K562 (cell line): ENCODE measurements around the gene USP10. TPM values are rescaled to one million over a fixed set of nuclear protein-coding genes. Genes with fewer than 3 reads are reported as not detected.

Experiments
- ATAC-seq: fragments of 200-7000 bp; cut with Tn5 transposase; 3 replicates; pipeline ENCODE4 v1.9.1; 2020; ENCODE audit warnings: moderate library complexity
- BruUV-seq: library from RNA; stranded (reverse); fragments of 400-500 nt; replicated peaks from 2 replicates; lab custom pipeline; 2021; lab: Mats Ljungman, UMichigan
- CTCF ChIA-PET: fragments of 300-600 bp; formaldehyde crosslinking; extraction: SDS; loops from one replicate; lab custom pipeline; 2021; ENCODE audit warnings: low intra/inter-chr PET ratio; lab: Yijun Ruan, JAX
- POLR2A ChIA-PET: fragments of 300-600, 350-650 bp; sonication (Branson Sonifier 250); formaldehyde crosslinking; extraction: SDS; loops from one replicate; lab custom pipeline; 2021; ENCODE audit warnings: antibody characterized with exemption, inconsistent platforms; lab: Yijun Ruan, JAX
- DNase-seq, 4 experiments: peaks; one replicate each; pipeline versions ENCODE4 v3.0.0 to v3.0.0-alpha.2; 2011 to 2018; ENCODE audit warnings: low spot score in 3 of 4, mixed read lengths in 3 of 4; ENCODE audit errors: extremely low read depth in 1 of 4
- FAIRE-seq: peaks from 2 replicates; lab custom pipeline; 2011; peaks lifted over from hg19 to GRCh38; lab: Jason Lieb, UNC
- H2AFZ ChIP-seq: 2 replicates; pipeline ENCODE4 v1.6.0; 2011; ENCODE audit warnings: low read depth, low read length, control low read depth, inconsistent platforms
- H3K27ac ChIP-seq: fragments of 200-600 bp; 3 replicates; pipeline ENCODE4 v1.8.0; 2011; ENCODE audit warnings: low read depth, mild to moderate bottlenecking, control low read depth, inconsistent platforms, low read length, moderate library complexity, mixed read lengths; ENCODE audit errors: extremely low read depth
- H3K27me3 ChIP-seq, 2 experiments: fragments of 300-600 bp in 1 of 2; 2 replicates in 1 of 2; 3 replicates in 1 of 2; pipeline versions ENCODE4 v1.6.0 to v1.8.0; 2011; ENCODE audit warnings: inconsistent platforms in 2 of 2, low read length in 2 of 2, mild to moderate bottlenecking in 1 of 2, mixed read lengths in 1 of 2, moderate library complexity in 1 of 2; ENCODE audit not compliant: control insufficient read depth in 2 of 2, insufficient read depth in 2 of 2
- H3K36me3 ChIP-seq: fragments of 300-600 bp; 3 replicates; pipeline ENCODE4 v1.8.0; 2011; ENCODE audit warnings: mild to moderate bottlenecking, low read length, inconsistent platforms; ENCODE audit not compliant: control insufficient read depth, insufficient read depth
- H3K4me1 ChIP-seq, 2 experiments: fragments of 200-600 bp in 1 of 2; replicated peaks in 1 of 2; 2 replicates in 1 of 2; 3 replicates in 1 of 2; pipeline versions ENCODE4 v1.5.1 to v1.8.0; 2011; ENCODE audit warnings: inconsistent platforms in 2 of 2, low read length in 2 of 2, mild to moderate bottlenecking in 1 of 2, mixed read lengths in 1 of 2, moderate library complexity in 1 of 2; ENCODE audit not compliant: control insufficient read depth in 2 of 2, insufficient read depth in 2 of 2
- H3K4me2 ChIP-seq: 2 replicates; pipeline ENCODE4 v1.6.1; 2011; ENCODE audit warnings: low read length, control low read depth, inconsistent platforms, mixed read lengths; ENCODE audit not compliant: insufficient read depth
- H3K4me3 ChIP-seq: fragments of 200-600 bp; sonication (generic), shearing (Covaris generic); 2 replicates; pipeline ENCODE4 v1.5.1; 2016; ENCODE audit warnings: control low read depth, inconsistent platforms
- H3K79me2 ChIP-seq: fragments of 200-600 bp; 3 replicates; pipeline ENCODE4 v1.8.0; 2011; ENCODE audit warnings: low read length, inconsistent platforms; ENCODE audit not compliant: control insufficient read depth, insufficient read depth
- H3K9ac ChIP-seq, 2 experiments: 2 replicates each; pipeline versions ENCODE4 v1.6.0 to v1.6.1; 2011; ENCODE audit warnings: low read depth in 2 of 2, low read length in 2 of 2, control low read depth in 1 of 2, inconsistent platforms in 1 of 2, mild to moderate bottlenecking in 1 of 2, mixed read lengths in 1 of 2; ENCODE audit not compliant: insufficient read depth in 1 of 2
- H3K9me1 ChIP-seq: one replicate; pipeline ENCODE4 v1.6.0; 2011; ENCODE audit warnings: inconsistent platforms, mild to moderate bottlenecking, low read length, moderate library complexity; ENCODE audit not compliant: control insufficient read depth, insufficient read depth
- H3K9me3 ChIP-seq: replicated peaks from 2 replicates; pipeline ENCODE4 v1.5.1; 2011; ENCODE audit warnings: low read depth, low read length, inconsistent platforms; ENCODE audit not compliant: control insufficient read depth, insufficient read depth
- H4K20me1 ChIP-seq: replicated peaks from 2 replicates; pipeline ENCODE4 v1.6.1; 2011; ENCODE audit warnings: low read length, inconsistent platforms, mixed read lengths; ENCODE audit not compliant: control insufficient read depth, insufficient read depth
- ARNT ChIP-seq, 2 experiments: fragments of 450-650 bp; IDR thresholded peaks; 2 replicates each; pipeline ENCODE4 v1.6.1; 2016; ENCODE audit warnings: mild to moderate bottlenecking in 1 of 2
- CBFA2T3 ChIP-seq: fragments of 450-650 bp; IDR thresholded peaks from 2 replicates; pipeline ENCODE4 v1.6.1; 2017
- CEBPG ChIP-seq, 3 experiments: fragments of 200-800 bp in 1 of 3; sonication (Bioruptor generic) in 1 of 3; sonication (generic) in 1 of 3; formaldehyde crosslinking in 1 of 3; IDR thresholded peaks in 2 of 3; conservative IDR thresholded peaks in 1 of 3; 2 replicates each; pipeline versions ENCODE4 v1.6.1 to v1.8.0; 2016 to 2022; ENCODE audit warnings: missing compliant biosample characterization in 2 of 3, missing genetic modification characterization in 2 of 3, mild to moderate bottlenecking in 1 of 3, missing genetic modification reagents in 1 of 3
- CSDE1 ChIP-seq, 2 experiments: fragments of 450-650 bp; IDR thresholded peaks; 2 replicates each; pipeline ENCODE4 v1.6.1; 2016; ENCODE audit warnings: mild to moderate bottlenecking in 1 of 2
- DIDO1 ChIP-seq: fragments of 450-650 bp; IDR thresholded peaks from 2 replicates; pipeline ENCODE4 v1.6.1; 2016; ENCODE audit warnings: low read depth, missing biosample characterization, missing genetic modification characterization
- EZH2 ChIP-seq: IDR thresholded peaks from 2 replicates; pipeline ENCODE4 v1.6.1; 2012; ENCODE audit warnings: low read depth, mild to moderate bottlenecking, inconsistent platforms, low read length, borderline replicate concordance
- FOXK2 ChIP-seq, 2 experiments: fragments of 450-650 bp; IDR thresholded peaks in 1 of 2; conservative IDR thresholded peaks in 1 of 2; 2 replicates each; pipeline ENCODE4 v1.6.1; 2016; ENCODE audit warnings: low read depth in 2 of 2, mild to moderate bottlenecking in 1 of 2
- HLTF ChIP-seq: fragments of 450-650 bp; IDR thresholded peaks from 2 replicates; pipeline ENCODE4 v1.6.1; 2016
- KAT7 ChIP-seq: sonication (generic); formaldehyde crosslinking; IDR thresholded peaks from 2 replicates; pipeline ENCODE4 v1.8.0; 2022; ENCODE audit warnings: missing genetic modification reagents, mild to moderate bottlenecking, borderline replicate concordance
- KDM5B ChIP-seq: fragments of 200-600 bp; sonication (generic); IDR thresholded peaks from 2 replicates; pipeline ENCODE4 v1.6.1; 2012; ENCODE audit warnings: low read depth, mild to moderate bottlenecking, moderate library complexity, low read length, control low read depth, inconsistent platforms; ENCODE audit not compliant: insufficient replicate concordance
- NCOR1 ChIP-seq: fragments of 450-650 bp; IDR thresholded peaks from 2 replicates; pipeline ENCODE4 v1.6.1; 2016; ENCODE audit warnings: mild to moderate bottlenecking, moderate library complexity
- RFX7 ChIP-seq: fragments of 250-450 bp; sonication (Bioruptor Pico); IDR thresholded peaks from 2 replicates; pipeline ENCODE4 v1.5.1; 2021; ENCODE audit warnings: mild to moderate bottlenecking
- RNF2 ChIP-seq: sonication (generic); IDR thresholded peaks from 2 replicates; pipeline ENCODE4 v1.6.1; 2016
- SMARCA4 ChIP-seq: fragments of 450-650 bp; IDR thresholded peaks from 2 replicates; pipeline ENCODE4 v1.6.1; 2016
- TCF3 ChIP-seq: sonication (generic); formaldehyde crosslinking; IDR thresholded peaks from 2 replicates; pipeline ENCODE4 v1.4.0; 2020; ENCODE audit warnings: mild to moderate bottlenecking, missing genetic modification reagents
- XRCC5 ChIP-seq: fragments of 200-400 bp; formaldehyde crosslinking; IDR thresholded peaks from 2 replicates; pipeline ENCODE4 v1.6.1; 2017; ENCODE audit warnings: low read depth, mild to moderate bottlenecking, low read length
- ZNF586 ChIP-seq: fragments of 450-650 bp; formaldehyde crosslinking; conservative IDR thresholded peaks from 2 replicates; pipeline ENCODE4 v1.4.0; 2020; ENCODE audit warnings: mild to moderate bottlenecking, moderate library complexity
- WGBS: fragments of 100-300 bp; shearing (Covaris generic); methylation state at CpG from one replicate; pipeline ENCODE4 v1.1.6; 2016; ENCODE audit warnings: low coverage, mixed read lengths; ENCODE audit not compliant: insufficient coverage; ENCODE audit errors: missing lambda C conversion rate; 5-methylcytosine and 5-hydroxymethylcytosine counted together
- in situ Hi-C: fragments of 300-500 bp; cut with MboI; formaldehyde crosslinking; loops from 4 replicates; pipeline ENCODE4 v1.15.0; 2018; ENCODE audit warnings: inconsistent platforms, mixed read lengths
- intact Hi-C: fragments of 100-400 bp; cut with micrococcal nuclease; formaldehyde crosslinking; loops from 2 replicates; pipeline ENCODE4 v1.14.2; 2022
- polyA plus RNA-seq, 8 experiments: library from polyadenylated mRNA; depleted of rRNA in 4 of 8; stranded (reverse) in 5 of 8; unstranded in 3 of 8; fragments of >200 nt; fragmentation: Nextera tagmentation in 2 of 8; fragmentation: Illumina TruSeq in 1 of 8; extraction: Ambion mirVana in 2 of 8; extraction: Trizol in 1 of 8; gene quantifications; 2 replicates each; pipeline versions ENCODE4 v1.2.1 to v1.2.3, GENCODE V29; 2011 to 2014; ENCODE audit warnings: inconsistent platforms in 1 of 8, missing spikeins in 1 of 8
- total RNA-seq, 7 experiments: library from RNA; depleted of rRNA in 6 of 7; stranded (reverse); fragments of >200 nt in 6 of 7; fragmentation: Illumina TruSeq in 2 of 7; extraction: Trizol in 2 of 7; gene quantifications; 2 replicates each; pipeline versions ENCODE4 v1.2.1 to v1.2.3, GENCODE V29; 2011 to 2021; ENCODE audit warnings: low replicate concordance in 1 of 7
- TF ChIP-seq, protein P1 (sequence below): fragments of 450-650 bp; formaldehyde crosslinking; IDR thresholded peaks from 2 replicates; pipeline ENCODE4 v1.4.0; 2022; ENCODE audit warnings: mild to moderate bottlenecking, moderate library complexity
- TF ChIP-seq, protein P2 (sequence below): fragments of 250-450 bp; sonication (Bioruptor Pico); IDR thresholded peaks from 2 replicates; pipeline ENCODE4 v1.4.0; 2020; ENCODE audit warnings: mild to moderate bottlenecking, moderate library complexity

Gene USP10
- total and polyA plus RNA-seq, 9 of the 15 experiments (the other 6 are each of a cell fraction or from before 2014, with no cell fraction given): 61.7 to 197 (median 116) TPM

DNA sequence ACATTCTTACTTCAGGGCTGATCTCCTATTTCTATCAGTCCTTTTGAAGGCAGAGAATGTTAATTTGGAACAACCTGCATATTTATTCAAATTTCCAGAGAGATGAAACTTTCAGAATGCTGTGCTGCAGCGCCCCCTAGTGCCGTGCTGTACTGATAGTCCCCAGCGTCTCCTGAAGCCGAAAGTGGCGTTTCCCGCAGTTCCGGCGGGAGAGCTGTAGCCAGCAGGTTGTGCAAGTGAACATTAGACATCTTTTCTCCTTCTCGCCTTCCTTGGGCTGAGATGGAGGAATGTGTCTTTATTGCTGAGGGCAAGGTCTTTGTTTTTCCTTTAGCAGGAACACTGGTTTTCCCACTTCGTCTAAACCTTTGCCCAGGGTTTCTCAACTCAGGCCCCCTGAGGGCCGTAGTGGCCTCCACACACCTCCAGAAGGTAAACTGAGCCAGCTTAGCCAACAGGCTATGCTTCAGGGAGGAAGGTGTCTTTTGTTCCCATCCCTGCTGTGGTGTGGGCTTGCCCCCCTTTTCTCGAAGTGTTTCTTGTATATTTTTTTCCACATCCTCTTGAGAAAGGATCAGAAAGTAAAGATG, 26.4 kb downstream of the USP10 start:
- peaks cover 15 to 56% of the 10 kb centered on the region in 2 experiments for H3K4me1 ChIP-seq
- in situ Hi-C loops (loop anchor here (5.0 kb wide), 2 partner anchors 104 to 214 kb away; no protein-coding TSS in a partner anchor), intact Hi-C loops (loop anchor here (1.0 to 2.0 kb wide), 4 partner anchors 25 to 215 kb away; no protein-coding TSS in a partner anchor)
- no peaks in the 10 kb centered on the region for H3K27me3 ChIP-seq
- H4K20me1 ChIP-seq: peaks cover 34% of the 10 kb centered on the region
- H3K27ac ChIP-seq: no peak overlapping the region; the same call in 2 of the 3 replicates
- peak overlapping the region; percentile 50; the same call in 1 of the 2 replicates for H3K4me2 ChIP-seq
- CTCF ChIA-PET: interaction anchor here (0.9 to 5.9 kb wide), 5 partner anchors 10 to 584 kb away, joined by 4 to 58 read pairs (median 12); no protein-coding TSS in a partner anchor
- H3K36me3 ChIP-seq: peaks cover 10% of the 10 kb centered on the region; the same call in 2 of the 3 replicates
- BruUV-seq: no TSS peak
- no peak overlapping the region for H2AFZ ChIP-seq
- H3K9me3 ChIP-seq: no peaks in the 10 kb centered on the region
- no peaks in the 10 kb centered on the region for H3K9me1 ChIP-seq
- no peak overlapping the region for H3K4me3 ChIP-seq
- no peak overlapping the region; a peak in 1 of 4 replicates for H3K9ac ChIP-seq
- POLR2A ChIA-PET: interaction anchor here (0.8 to 5.0 kb wide), 10 partner anchors 9 to 108 kb away, joined by 3 to 68 read pairs (median 4); no protein-coding TSS in a partner anchor
- WGBS: 13% methylated on average over 12 of the region's 12 CpGs
- peaks cover 99% of the 10 kb centered on the region for H3K79me2 ChIP-seq
- FAIRE-seq: peak; percentile 87
- peak; percentile 80 for ATAC-seq
- DNase-seq: peak; percentile 67 to 94 (median 72)
- peak; percentile 56 for TF ChIP-seq CEBPG (CRISPR knock-in tag; IDR thresholded peaks at IDR 0.05)
- peak in 1 of 2 experiments; percentile 69; a peak in 2 of 4 replicates for TF ChIP-seq CEBPG (tag; conservative IDR thresholded peaks at IDR 0.05 in 1 of 2, IDR thresholded peaks at IDR 0.05 in 1 of 2)
- TF ChIP-seq DIDO1 (tag): no peak
- TF ChIP-seq HLTF: no peak
- no peak for TF ChIP-seq RNF2
- TF ChIP-seq EZH2: no peak
- peak; percentile 22 to 66; a peak in 3 of 4 replicates for TF ChIP-seq FOXK2 (conservative IDR thresholded peaks at IDR 0.05 in 1 of 2, IDR thresholded peaks at IDR 0.05 in 1 of 2; ENCODE audit: low read depth in 2 of 2)
- TF ChIP-seq KDM5B: no peak
- no peak for TF ChIP-seq RFX7
- TF ChIP-seq, protein P1, sequence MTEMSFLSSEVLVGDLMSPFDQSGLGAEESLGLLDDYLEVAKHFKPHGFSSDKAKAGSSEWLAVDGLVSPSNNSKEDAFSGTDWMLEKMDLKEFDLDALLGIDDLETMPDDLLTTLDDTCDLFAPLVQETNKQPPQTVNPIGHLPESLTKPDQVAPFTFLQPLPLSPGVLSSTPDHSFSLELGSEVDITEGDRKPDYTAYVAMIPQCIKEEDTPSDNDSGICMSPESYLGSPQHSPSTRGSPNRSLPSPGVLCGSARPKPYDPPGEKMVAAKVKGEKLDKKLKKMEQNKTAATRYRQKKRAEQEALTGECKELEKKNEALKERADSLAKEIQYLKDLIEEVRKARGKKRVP (CRISPR knock-in tag): no peak
- TF ChIP-seq ZNF586 (CRISPR knock-in tag): no peak
- TF ChIP-seq SMARCA4: peak; percentile 82
- TF ChIP-seq CSDE1 (IDR thresholded peaks at IDR 0.05): no peak
- no peak for TF ChIP-seq NCOR1
- TF ChIP-seq XRCC5: peak; percentile 86
- TF ChIP-seq KAT7 (CRISPR knock-in tag): 0 out of 2 replicates have a peak, but pooled peaks have one; percentile 29
- TF ChIP-seq TCF3 (CRISPR knock-in tag): no peak; the same call in 1 of the 2 replicates
- TF ChIP-seq ARNT (IDR thresholded peaks at IDR 0.05): 0 out of 4 replicates have a peak, but pooled peaks of 1 of the 2 experiments have one; percentile 31
- TF ChIP-seq, protein P2, sequence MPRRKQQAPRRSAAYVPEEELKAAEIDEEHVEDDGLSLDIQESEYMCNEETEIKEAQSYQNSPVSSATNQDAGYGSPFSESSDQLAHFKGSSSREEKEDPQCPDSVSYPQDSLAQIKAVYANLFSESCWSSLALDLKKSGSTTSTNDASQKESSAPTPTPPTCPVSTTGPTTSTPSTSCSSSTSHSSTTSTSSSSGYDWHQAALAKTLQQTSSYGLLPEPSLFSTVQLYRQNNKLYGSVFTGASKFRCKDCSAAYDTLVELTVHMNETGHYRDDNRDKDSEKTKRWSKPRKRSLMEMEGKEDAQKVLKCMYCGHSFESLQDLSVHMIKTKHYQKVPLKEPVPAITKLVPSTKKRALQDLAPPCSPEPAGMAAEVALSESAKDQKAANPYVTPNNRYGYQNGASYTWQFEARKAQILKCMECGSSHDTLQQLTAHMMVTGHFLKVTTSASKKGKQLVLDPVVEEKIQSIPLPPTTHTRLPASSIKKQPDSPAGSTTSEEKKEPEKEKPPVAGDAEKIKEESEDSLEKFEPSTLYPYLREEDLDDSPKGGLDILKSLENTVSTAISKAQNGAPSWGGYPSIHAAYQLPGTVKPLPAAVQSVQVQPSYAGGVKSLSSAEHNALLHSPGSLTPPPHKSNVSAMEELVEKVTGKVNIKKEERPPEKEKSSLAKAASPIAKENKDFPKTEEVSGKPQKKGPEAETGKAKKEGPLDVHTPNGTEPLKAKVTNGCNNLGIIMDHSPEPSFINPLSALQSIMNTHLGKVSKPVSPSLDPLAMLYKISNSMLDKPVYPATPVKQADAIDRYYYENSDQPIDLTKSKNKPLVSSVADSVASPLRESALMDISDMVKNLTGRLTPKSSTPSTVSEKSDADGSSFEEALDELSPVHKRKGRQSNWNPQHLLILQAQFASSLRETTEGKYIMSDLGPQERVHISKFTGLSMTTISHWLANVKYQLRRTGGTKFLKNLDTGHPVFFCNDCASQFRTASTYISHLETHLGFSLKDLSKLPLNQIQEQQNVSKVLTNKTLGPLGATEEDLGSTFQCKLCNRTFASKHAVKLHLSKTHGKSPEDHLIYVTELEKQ (CRISPR knock-in tag): no peak
- TF ChIP-seq CBFA2T3: no peak
